Raji (cell line): ENCODE results near the gene KRT5.

Experiments used
- POLR2A ChIP-seq: IDR thresholded peaks from 2 replicates; pipeline ENCODE4 v1.6.1; 2011; ENCODE audit warnings: low read depth, low read length, control low read depth; ENCODE audit not compliant: insufficient read depth

Gene KRT5

DNA sequence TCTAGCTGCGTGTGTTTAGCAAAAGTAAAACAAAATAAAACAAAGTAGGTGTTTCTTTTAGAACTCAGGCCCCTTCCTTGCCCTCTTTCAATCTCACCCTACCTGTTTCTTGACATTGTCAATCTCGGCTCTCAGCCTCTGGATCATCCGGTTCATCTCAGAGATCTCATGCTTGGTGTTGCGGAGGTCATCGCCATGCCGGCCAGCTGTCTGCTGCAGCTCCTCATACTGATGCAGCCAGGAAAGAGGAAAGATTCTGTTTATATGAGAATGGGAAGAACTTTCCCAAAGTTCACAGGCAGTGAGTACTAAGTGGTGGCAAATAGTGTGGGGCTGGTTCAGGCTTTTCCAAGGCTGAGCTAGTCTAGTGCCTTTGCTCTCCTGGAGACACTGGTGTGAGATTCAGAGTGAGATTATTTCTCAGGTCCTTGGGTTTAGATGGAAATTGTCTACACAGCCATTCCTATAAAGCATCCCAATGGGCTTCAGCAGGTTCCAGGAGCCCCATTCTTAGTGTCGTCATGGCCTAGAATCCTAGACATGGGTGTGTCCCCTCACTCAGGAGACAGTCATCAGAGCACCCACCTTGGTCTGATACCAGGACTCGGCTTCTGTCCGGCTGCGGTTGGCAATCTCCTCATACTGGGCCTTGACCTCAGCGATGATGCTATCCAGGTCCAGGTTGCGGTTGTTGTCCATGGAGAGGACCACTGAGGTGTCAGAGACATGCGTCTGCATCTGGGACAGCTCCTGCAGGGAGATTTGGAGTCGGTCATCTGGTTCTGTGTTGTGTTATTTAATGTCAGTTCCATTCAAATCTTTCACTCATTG is 3.0 kb downstream of the KRT5 start:
- no peak for TF ChIP-seq POLR2A

DNA sequence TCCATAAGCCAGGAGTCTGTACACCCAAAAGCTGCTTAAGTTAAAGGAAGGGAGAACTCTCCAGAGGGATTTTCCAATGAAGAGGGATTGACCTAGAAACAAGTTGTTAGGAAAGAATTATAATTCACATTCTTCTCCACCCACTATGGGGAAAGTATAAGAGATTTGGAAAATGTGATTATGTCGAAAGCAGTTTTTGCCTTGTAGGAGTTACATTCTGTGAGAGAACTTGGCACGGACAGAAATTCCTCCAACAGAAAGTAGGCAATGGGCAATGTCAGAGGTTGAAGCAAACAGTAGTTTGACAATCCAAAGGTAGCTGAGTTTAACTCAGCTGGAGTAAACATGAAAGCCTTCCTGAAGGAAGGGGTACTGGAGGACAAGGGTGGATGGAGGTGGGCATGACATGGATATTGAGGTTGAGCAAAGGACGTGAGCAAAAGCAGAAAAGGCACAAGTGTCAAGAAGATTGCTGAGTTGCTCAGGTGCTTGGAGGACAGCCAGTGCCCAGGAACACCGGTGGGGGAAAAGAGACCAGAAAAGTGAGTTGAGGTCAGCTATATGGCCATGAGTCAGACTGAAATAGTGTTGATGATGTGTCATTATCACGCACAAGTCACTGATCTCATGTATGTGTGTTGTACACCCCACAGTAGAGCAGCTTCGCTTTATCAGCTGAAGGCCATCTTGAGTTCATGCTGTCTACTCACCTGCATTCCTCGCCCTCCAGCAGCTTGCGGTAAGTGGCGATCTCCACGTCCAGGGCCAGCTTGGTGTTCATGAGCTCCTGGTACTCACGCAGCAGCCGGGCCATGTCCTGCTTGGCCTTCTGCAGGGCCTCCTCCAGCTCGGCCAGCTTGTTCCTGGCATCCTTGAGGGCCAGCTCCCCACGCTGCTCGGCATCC is 4.0 kb downstream of the KRT5 start:
- no peak for TF ChIP-seq POLR2A

DNA sequence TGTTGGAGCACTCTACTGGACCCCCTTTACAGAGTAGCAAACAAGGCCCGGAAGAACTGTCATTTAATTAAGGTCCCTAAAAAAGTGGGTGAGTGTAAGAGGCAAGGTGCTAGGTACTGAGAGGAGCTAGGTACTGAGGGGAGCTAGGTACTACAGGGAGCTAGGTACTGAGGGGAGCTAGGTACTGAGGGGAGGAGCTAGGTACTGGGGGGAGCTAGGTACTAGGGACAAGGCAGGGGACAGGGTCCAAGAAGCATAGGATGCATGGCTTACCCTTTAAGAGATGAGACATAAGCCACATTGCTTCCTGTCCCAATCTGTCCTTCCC is 4.9 kb downstream of the KRT5 start:
- no peak for TF ChIP-seq POLR2A

DNA sequence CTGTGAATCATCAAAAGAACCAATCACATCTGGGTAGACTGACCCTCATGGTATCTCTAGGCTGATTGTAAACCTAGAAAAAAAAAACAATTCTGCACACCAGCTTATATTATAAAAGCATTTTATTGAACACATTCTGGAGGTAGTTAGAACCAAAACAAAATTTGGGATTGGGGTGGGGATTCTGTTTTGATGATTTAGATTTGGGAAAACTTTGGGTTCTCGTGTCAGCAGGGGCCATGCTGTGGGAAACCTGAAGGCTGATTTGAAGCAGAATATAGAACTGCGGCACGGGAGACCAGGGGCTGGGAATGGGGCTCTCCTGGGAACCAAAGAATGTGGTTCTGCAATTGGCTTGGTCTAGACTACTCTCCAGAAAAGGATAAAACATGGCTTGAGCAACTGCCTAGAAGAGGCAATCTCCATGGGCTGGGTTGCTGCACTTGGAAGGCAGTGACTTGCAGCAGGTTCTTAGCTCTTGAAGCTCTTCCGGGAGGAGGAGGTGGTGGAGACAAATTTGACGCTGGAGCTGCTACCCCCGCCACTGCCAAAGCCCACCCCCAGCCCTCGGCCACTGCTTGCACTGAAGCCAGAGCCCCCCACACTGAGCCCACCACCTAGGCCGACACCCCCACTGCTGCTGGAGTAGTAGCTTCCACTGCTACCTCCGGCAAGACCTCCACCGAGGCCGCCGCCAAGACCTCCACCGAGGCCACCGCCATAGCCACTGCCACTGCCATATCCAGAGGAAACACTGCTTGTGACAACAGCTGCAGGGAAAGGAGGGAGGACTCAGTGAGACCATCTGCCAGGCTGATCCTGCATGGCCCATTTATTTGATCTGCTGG is 5.5 kb downstream of the KRT5 start:
- TF ChIP-seq POLR2A: no peak

DNA sequence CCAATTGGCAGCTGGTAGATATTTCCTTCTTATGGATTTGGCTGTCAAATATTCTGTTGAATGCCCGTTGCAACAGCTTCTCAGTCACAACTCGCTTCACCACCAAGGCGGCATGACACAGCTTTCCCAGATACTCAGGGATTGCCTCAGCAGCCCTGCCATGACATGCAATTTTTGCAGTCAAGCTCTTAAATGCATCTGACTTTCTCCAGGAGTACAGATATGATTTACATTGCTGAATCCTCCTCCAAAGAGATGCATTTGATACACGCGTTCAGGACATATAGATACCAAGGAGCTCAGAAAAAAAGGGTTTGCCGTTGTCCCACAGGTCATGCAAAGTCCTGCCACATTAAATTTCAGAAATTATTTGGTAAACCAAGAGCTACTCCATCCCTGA is 6.5 kb downstream of the KRT5 start:
- no peak for TF ChIP-seq POLR2A

DNA sequence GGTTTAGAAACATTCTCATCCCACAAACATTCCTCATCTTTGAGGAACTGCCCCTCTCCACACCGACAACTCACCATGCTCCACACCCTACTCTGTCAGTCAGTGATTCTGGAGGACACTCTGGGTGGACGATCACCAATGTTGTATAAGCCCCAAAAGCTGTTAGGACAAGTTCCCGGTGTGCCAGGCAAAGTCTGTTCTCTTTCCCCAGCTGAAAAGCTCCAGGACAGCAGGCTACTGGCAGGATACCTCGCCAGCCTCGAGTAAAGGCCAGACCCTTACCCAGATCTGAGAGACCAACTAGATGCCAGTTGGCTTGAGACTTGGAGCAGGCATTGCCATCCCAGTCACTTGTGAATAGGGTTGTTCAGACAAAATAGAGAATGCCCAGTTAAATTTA is 12.0 kb downstream of the KRT5 start:
- TF ChIP-seq POLR2A: no peak

DNA sequence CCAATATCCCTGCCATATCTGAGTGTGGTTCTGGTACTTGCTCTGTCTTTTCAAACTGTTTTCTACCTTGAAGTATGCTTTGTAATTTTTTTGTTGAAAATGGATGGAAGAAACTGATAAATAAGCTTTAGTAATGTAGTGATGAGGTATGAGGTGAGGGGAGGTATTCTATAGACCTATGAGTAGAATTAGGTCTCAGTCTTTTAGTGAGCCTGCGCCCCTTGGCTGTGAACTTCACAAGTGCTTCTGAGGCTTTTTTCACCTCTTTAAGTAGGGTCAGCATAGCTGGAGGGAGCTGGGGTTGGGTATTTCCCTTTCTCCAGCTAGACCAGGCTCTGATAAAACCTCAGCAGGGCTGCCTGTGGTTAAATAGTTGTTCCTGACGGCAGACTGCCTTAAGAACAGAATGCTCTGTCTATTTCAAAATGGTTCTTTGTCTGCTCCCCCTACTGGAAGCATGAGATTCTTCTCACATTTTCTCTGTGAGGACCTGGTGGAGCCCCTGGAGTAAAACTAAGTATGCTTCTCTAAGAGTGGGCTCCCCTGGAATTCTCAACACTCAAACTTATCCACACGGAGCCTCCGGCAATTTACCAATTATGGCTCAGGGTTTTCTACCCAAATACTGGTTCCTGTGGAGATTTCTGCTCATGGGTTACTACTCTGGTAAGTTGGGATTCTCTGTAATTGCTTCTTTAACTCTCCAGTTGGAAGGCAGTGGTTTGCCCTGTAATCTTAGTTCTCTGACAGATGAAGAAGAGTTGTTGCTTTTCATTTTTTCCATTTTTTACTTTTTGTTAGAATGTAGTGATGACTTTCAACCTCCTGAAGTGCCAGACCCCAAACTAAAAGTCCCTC is 13.1 kb downstream of the KRT5 start:
- no peak for TF ChIP-seq POLR2A

DNA sequence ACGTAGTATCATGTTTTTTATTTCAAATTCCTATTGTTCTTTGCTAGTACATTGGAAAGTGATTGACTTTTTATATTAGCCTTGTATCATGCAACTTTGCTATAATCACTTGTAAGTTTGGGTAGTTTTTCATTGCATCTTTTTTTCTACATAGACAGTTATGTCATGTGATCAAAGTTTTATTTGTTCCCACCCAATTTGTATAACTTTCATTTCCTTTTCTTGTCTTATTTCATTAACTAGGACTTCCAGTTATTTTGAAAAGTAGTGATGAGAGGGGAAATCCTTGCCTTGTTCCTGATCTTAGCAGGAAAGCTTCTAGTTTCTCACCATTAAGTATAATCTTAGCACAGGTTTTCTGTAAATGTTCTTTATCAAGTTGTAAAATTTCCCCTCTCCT is 17.3 kb downstream of the KRT5 start:
- TF ChIP-seq POLR2A: no peak

DNA sequence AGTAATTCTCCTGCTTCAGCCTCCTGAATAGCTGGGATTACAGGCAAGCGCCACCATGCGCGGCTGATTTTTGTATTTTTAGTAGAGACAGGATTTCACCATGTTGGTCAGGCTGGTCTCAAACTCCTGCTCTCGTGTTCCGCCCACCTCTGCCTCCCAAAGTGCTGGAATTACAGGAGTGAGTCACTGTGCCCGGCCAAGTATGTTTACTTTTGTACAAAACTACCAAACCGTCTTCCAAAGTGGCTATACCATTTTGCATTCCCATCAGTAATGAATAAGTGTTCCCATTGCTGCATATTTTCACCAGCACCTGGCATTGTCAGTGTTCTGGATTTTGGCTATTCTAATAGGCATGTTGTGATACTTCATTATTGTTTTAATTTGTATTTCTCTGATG is 18.7 kb downstream of the KRT5 start:
- no peak for TF ChIP-seq POLR2A

DNA sequence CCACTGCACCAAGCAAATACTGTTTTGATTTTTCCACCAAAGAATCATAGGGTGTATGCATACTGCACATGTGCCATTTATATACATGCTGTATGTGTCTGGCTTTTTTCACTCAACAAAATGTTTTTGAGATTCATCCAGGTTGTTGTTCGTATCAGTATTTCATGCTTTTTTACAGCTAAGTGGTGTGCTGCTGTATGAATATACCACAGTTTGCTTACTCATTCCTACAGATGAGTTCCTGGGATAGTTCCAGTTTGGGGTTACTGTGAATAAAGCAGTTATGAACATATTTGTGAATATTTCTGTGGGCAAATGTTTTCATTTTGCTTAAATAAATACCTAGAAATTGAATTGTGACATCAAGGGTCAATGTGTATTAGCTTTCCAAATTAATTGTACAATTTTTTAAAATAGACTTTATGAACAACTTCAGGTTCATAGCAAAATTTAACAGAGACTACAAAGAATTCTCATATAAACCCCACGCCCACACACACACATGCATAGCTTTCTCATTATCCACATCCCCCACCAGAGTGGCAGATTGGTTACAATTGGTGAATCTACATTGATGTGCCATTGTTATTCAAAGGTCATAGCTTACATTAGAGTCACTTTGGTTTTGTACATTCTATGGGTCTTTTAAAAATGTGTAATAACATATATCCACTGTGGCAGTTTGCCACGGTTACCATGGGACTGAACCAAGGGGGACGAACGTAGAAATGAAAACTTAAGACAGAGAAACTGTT is 20.2 kb downstream of the KRT5 start:
- TF ChIP-seq POLR2A: no peak

DNA sequence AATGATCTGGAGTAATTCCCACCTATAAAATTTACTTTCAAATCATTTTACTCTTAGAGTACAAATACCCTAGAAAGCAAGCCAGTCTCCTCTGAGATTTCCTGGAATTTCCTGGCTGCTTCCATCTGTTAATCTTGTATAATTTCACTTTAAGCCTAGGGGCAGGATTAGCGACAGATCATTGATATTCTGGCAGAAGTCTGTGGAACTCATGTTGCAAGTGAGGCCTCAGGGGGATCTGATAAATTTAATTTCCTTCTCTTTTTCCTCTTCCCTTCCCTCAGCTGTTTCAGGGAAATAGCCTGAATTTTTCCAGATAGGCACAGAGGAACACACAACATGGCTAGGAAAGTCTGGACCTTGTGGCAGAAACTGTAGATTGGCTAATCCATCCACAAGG is 21.2 kb downstream of the KRT5 start:
- TF ChIP-seq POLR2A: no peak

DNA sequence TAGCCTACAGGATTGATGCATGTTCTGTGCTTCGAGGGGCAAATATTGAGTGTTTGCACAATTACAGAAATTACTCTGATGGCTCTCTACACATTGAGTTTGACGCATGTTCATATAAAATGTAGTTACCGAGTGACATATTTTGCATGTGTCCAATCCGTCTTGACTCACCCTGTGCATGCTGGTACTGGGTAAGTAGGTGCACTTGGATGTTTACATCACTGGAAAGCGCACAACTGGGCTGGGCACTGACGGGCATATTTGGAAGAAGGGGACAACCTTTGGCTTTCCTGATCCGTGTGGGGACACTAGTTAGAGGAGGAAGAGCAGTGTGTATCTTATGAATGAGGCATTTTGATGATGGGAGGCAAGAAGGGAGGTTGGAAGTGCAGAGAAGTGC is 22.2 kb downstream of the KRT5 start:
- TF ChIP-seq POLR2A: no peak

DNA sequence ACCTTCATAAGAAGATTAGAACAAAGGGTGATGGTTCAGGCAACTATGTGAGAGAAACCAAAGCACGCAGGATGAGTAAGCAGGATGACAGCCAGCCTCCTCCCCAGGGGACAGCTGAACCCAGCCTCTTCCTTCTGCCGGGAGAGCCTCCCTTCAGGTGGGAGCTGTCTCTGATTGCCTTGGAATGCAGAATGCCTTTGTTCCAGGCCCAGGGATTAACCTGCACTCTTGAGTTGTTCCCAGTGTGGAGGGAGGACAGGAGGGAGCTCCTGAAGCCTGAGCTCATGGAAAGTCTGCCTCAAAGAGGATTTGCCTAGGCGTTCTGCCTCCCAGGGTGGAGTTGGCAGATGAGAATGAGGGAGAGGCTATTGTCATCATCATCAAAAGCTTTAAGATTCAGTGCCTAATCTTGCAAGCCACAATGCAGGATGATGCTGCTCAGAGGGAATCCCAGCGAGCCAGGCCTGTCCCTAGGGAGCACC is 23.6 kb downstream of the KRT5 start:
- no peak for TF ChIP-seq POLR2A

DNA sequence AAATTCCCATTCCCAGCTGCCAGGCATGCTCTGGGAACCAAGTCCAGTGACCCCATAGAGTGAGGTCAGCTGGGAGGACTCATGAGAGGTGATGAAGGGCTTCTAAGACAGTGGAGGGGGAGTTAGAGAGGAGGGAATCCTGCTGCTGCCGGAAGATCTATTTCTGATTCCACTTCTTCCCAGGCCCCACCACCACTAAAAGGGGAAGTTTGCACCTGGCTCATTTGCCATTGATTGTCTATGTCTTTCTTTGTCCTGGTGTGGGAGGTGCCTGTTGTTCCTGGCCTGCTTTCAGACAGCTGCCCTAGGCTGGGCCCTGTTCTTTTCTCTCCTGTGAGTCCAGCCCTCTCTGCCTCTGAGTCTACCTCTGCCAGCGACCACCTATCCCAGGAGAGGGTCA is 24.1 kb downstream of the KRT5 start:
- TF ChIP-seq POLR2A: no peak
